OCI-LY3 (cell line): ENCODE data around the gene DEAF1.

Experiments used
- CTCF ChIP-seq: fragments of 200-600, 300-600 bp; sonication (generic); IDR thresholded peaks from 2 replicates; pipeline ENCODE4 v1.5.1; 2014; ENCODE audit warnings: antibody characterized with exemption, low read length, low read depth
- EZH2phosphoT487 ChIP-seq: fragments of 200-600 bp; shearing (Covaris generic); IDR thresholded peaks from 2 replicates; pipeline ENCODE4 v1.6.1; 2018; ENCODE audit warnings: antibody characterized with exemption, mixed run types, low read depth

GRCh38 chr11:709109-709997, 14.3 kb upstream of the DEAF1 start:
- TF ChIP-seq EZH2phosphoT487 (no peak), CTCF (no peak)
